Right lobe of liver (tissue), 6 donors: ENCODE data around the gene ELAC1. TPM values are rescaled to one million over a fixed set of nuclear protein-coding genes. Genes with fewer than 3 reads are reported as not detected.
A peak's percentile ranks its signal among the peaks of the same experiment; 100 is the strongest.

Source experiments
- ATAC-seq, 4 donors: fragments of 200-7000 bp; cut with Tn5 transposase; one replicate each; pipeline ENCODE4 v1.9.1; 2020; ENCODE audit warnings: mild to moderate bottlenecking in 4 of 4, moderate library complexity in 4 of 4
- DNase-seq, 3 donors: peaks; one replicate each; pipeline ENCODE4 v3.0.0-alpha.2; 2020
- H3K27ac ChIP-seq, 3 donors: fragments of 200-600 bp; one replicate each; pipeline ENCODE4 v1.8.0; 2022
- H3K27me3 ChIP-seq, 2 donors: fragments of 200-600 bp; one replicate each; pipeline ENCODE4 v1.8.0; 2022
- H3K36me3 ChIP-seq, 4 donors: fragments of 200-600 bp; sonication (generic) in 1 of 4; one replicate each; pipeline versions ENCODE4 v1.5.1 to v1.8.0; 2017 to 2022; ENCODE audit warnings: control low read depth in 1 of 4
- H3K4me1 ChIP-seq, 4 donors: fragments of 200-600 bp; sonication (generic) in 1 of 4; one replicate each; pipeline versions ENCODE4 v1.5.1 to v1.8.0; 2017 to 2022; ENCODE audit warnings: control low read depth in 1 of 4
- H3K4me3 ChIP-seq, 3 donors: fragments of 200-600 bp; one replicate each; pipeline ENCODE4 v1.8.0; 2022
- H3K9me3 ChIP-seq, 4 donors: fragments of 200-600 bp; sonication (generic) in 1 of 4; one replicate each; pipeline versions ENCODE4 v1.5.1 to v1.8.0; 2017 to 2022; ENCODE audit warnings: control low read depth in 1 of 4
- POLR2A ChIP-seq: fragments of 450-650 bp; IDR thresholded peaks from one replicate; pipeline ENCODE4 v1.6.1; 2017; ENCODE audit warnings: antibody characterized with exemption, mild to moderate bottlenecking
- WGBS: methylation state at CpG from one replicate; pipeline ENCODE4 v1.1.6; 2018; ENCODE audit warnings: low coverage, low lambda C conversion rate; ENCODE audit not compliant: insufficient coverage; ENCODE audit errors: missing lambda C conversion rate; 5-methylcytosine and 5-hydroxymethylcytosine counted together
- intact Hi-C, 2 donors: fragments of 100-400 bp; cut with DNase I; formaldehyde crosslinking; loops; one replicate each; pipeline versions ENCODE4 v1.11.2 to v1.14.1; 2022
- small RNA-seq, 2 experiments: library from RNA; depleted of rRNA; stranded (forward); fragments of <200 nt; gene quantifications; one replicate each; pipeline ENCODE3, GENCODE V24; 2016
- total RNA-seq, 6 experiments: library from RNA; depleted of rRNA in 2 of 6; stranded (reverse); fragments of >200 nt in 2 of 6; fragmentation: NEBNext Ultra II Directional in 3 of 6; extraction: Animal tissue kit (Norgen Biotek cat#: 25700) in 3 of 6; gene quantifications; one replicate each; pipeline versions ENCODE4 v1.1.0 to v1.2.4, GENCODE V29; 2016 to 2023
- TF ChIP-seq, protein P1 (sequence below), 4 donors: fragments of 200-600 bp in 3 of 4; fragments of 450-650 bp in 1 of 4; IDR thresholded peaks; one replicate each; pipeline versions ENCODE4 v1.5.1 to v1.8.0; 2016 to 2022; ENCODE audit warnings: antibody characterized with exemption in 4 of 4, mild to moderate bottlenecking in 2 of 4
- donor health status: DM: no; HTN: yes; CAD: no.
- donor health status: DM: no; HTN: no; CAD: no.
- donor health status: DM: no; HTN: no; CAD: no.
- donor health status: DM: no; HTN: yes; CAD: no.
- donor health status: DM: no; HTN: yes; CAD: no.

Gene ELAC1
- total RNA-seq, 6 experiments from 2014 or later, result 3.5 to 7.2 (median 4.4) TPM

DNA sequence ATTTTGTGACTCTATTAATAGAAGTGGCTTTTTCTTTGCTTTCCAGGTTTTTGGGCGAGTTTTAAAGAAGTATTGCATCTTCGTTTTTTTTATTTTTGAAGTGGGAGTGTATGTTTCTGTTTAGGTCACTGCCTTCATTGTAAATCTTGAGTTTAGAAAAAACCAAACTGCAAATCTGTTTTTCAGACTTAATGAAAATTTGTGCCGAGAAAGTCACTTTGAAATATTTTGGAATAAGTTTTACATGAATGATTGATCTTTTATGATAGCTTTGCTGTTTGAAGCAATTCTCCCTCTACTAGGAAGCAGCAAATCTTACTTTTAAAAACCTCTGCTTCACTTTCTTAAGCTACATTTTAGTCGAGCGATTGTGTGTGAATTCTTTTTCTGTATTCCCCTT lies 64.4 kb downstream of the ELAC1 start:
- peaks cover 0 to 68% (median 14%) of the 10 kb centered on the region in 4 donors for H3K4me1 ChIP-seq
- no peaks in the 10 kb centered on the region for H3K36me3 ChIP-seq
- intact Hi-C loops, result no loop called here
- no peaks in the 10 kb centered on the region for H3K9me3 ChIP-seq
- H3K4me3 ChIP-seq, result no peak overlapping the region
- peak overlapping the region in 1 of 3 donors; percentile 99 for H3K27ac ChIP-seq
- 17% methylated on average over 5 of the region's 5 CpGs for WGBS
- H3K27me3 ChIP-seq, result no peaks in the 10 kb centered on the region
- DNase-seq (no peak), ATAC-seq (no peak)
- TF ChIP-seq POLR2A, result no peak
- TF ChIP-seq, protein P1, sequence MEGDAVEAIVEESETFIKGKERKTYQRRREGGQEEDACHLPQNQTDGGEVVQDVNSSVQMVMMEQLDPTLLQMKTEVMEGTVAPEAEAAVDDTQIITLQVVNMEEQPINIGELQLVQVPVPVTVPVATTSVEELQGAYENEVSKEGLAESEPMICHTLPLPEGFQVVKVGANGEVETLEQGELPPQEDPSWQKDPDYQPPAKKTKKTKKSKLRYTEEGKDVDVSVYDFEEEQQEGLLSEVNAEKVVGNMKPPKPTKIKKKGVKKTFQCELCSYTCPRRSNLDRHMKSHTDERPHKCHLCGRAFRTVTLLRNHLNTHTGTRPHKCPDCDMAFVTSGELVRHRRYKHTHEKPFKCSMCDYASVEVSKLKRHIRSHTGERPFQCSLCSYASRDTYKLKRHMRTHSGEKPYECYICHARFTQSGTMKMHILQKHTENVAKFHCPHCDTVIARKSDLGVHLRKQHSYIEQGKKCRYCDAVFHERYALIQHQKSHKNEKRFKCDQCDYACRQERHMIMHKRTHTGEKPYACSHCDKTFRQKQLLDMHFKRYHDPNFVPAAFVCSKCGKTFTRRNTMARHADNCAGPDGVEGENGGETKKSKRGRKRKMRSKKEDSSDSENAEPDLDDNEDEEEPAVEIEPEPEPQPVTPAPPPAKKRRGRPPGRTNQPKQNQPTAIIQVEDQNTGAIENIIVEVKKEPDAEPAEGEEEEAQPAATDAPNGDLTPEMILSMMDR (IDR thresholded peaks at IDR 0.05), result no peak

DNA sequence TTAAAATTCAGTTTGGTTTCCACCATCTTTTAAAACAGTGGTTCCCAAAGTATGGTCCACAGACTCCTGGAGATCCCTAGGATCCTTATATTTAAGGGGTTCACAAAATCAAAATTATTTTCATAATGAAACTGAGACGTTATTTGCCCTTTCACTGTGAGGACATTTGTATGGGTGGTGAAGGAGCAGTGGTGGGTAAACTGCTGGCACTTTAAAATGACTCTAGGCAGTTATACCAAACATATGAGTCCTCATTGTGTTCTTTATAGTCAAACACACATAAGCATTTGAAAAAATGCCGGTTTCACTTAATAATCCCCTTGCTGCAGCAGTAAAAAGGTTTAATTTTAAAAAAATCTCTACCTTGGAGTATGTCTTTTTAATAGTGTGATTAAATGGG lies 69.4 kb downstream of the ELAC1 start:
- H3K4me1 ChIP-seq, result peaks cover 0 to 92% (median 19%) of the 10 kb centered on the region in 4 donors
- no peak for TF ChIP-seq POLR2A
- TF ChIP-seq, protein P1 (IDR thresholded peaks at IDR 0.05), result no peak
- no peak for DNase-seq
- ATAC-seq, result no peak
- no peaks in the 10 kb centered on the region for H3K9me3 ChIP-seq
- intact Hi-C loops, result no loop called here
- H3K4me3 ChIP-seq, result no peak overlapping the region
- H3K36me3 ChIP-seq, result no peaks in the 10 kb centered on the region
- 35% methylated on average over 2 of the region's 2 CpGs for WGBS
- H3K27ac ChIP-seq, result peak overlapping the region; percentile 45 to 66 (median 63)
- H3K27me3 ChIP-seq, result no peaks in the 10 kb centered on the region

Small RNA genes within 50 kb of the gene (small RNA-seq; reads per million reads assigned to genes)
- 0 reads per million in 2 experiments for gene RF00019

Other genes with a start within 250 kb of the ELAC1 start
- 10 to 100 TPM in 1 of 6 experiments, 1 to 10 TPM in 5; 2.2 to 14.8 (median 2.7) TPM for gene MRO, start 148.0 kb upstream of the ELAC1 start, total RNA-seq
- gene ME2, start 88.9 kb upstream of the ELAC1 start, total RNA-seq, result 10 to 100 TPM; 12.3 to 32.4 (median 19.5) TPM
- gene SMAD4, start 62.2 kb downstream of the ELAC1 start, total RNA-seq, result 10 to 100 TPM; 40.8 to 71.9 (median 56.6) TPM
- 10 to 100 TPM in 2 of 6 experiments, 1 to 10 TPM in 4; 8.2 to 13.6 (median 9.6) TPM for gene MEX3C, start 229.6 kb downstream of the ELAC1 start, total RNA-seq